SK-N-MC (cell line): ENCODE measurements around the gene GCGR.
A peak's percentile ranks its signal among the peaks of the same experiment; 100 is the strongest.

Source experiments
- DNase-seq: peaks from one replicate; pipeline ENCODE4 v3.0.0-alpha.2; 2011; ENCODE audit warnings: low read depth, low spot score
- H3K27ac ChIP-seq: fragments of 200-600 bp; sonication (generic); 2 replicates; pipeline ENCODE4 v1.5.1; 2016; ENCODE audit warnings: mixed run types
- H3K36me3 ChIP-seq: fragments of 200-600 bp; sonication (generic); 2 replicates; pipeline ENCODE4 v1.6.1; 2017; ENCODE audit warnings: antibody characterized with exemption, low read length, mixed read lengths; ENCODE audit not compliant: insufficient read depth
- H3K4me3 ChIP-seq: fragments of 200-600 bp; sonication (generic); 2 replicates; pipeline ENCODE4 v1.5.1; 2016
- H3K9ac ChIP-seq: fragments of 200-600 bp; sonication (generic); 2 replicates; pipeline ENCODE4 v1.8.0; 2017; ENCODE audit warnings: mixed run types, mixed read lengths; ENCODE audit not compliant: insufficient read length
- H3K9me3 ChIP-seq: fragments of 200-600 bp; sonication (generic); 2 replicates; pipeline ENCODE4 v1.6.1; 2017; ENCODE audit warnings: low read depth, mild to moderate bottlenecking, antibody characterized with exemption, low read length, moderate library complexity, mixed read lengths
- EZH2 ChIP-seq: fragments of 200-600 bp; sonication (generic); IDR thresholded peaks from one replicate; pipeline ENCODE4 v1.6.1; 2017; ENCODE audit warnings: antibody characterized with exemption
- FOXP2 ChIP-seq: optimal IDR thresholded peaks from 2 replicates; pipeline ENCODE3; 2011; ENCODE audit warnings: mild to moderate bottlenecking, moderate library complexity; ENCODE audit not compliant: insufficient read depth; ENCODE audit errors: extremely low read length, control extremely low read depth
- POLR2AphosphoS5 ChIP-seq: IDR thresholded peaks from 2 replicates; pipeline ENCODE4 v1.6.1; 2012; ENCODE audit warnings: mild to moderate bottlenecking, low read depth, low read length, borderline replicate concordance

GCGR gene

GRCh38 chr17:81803728-81804558 lies at the start of gene GCGR:
GCGR (plus strand) TSS chr17:81804150; CDS start chr17:81809019, 4,869 bp downstream.
- no peaks in the 10 kb centered on the region for H3K36me3 ChIP-seq
- peak within 1 kb of the TSS; percentile 47 for H3K4me3 ChIP-seq
- TF ChIP-seq EZH2 (no peak), FOXP2 (no peak), POLR2AphosphoS5 (no peak)
- H3K9me3 ChIP-seq, result no peaks in the 10 kb centered on the region
- H3K27ac ChIP-seq, result no peak within 1 kb of the TSS
- DNase-seq, result no peak
- no peak within 1 kb of the TSS for H3K9ac ChIP-seq

- no peak for TF ChIP-seq FOXP2
- no peak for TF ChIP-seq EZH2
- TF ChIP-seq POLR2AphosphoS5, result no peak
- H3K27ac ChIP-seq, result no peak overlapping the region
- no peak for DNase-seq
- no peaks in the 10 kb centered on the region for H3K9me3 ChIP-seq
- no peak overlapping the region for H3K4me3 ChIP-seq
- H3K36me3 ChIP-seq, result no peaks in the 10 kb centered on the region
- no peak overlapping the region for H3K9ac ChIP-seq
These were observed 11.0 kb upstream of the GCGR start for GRCh38 chr17:81792675-81793615.

- Histone ChIP-seq H3K36me3 (no peaks in the 10 kb centered on the region), H3K9me3 (no peaks in the 10 kb centered on the region), H3K4me3 (no peak overlapping the region), H3K9ac (no peak overlapping the region), H3K27ac (no peak overlapping the region)
- DNase-seq, result no peak
- TF ChIP-seq EZH2 (no peak), POLR2AphosphoS5 (no peak), FOXP2 (no peak)
These were observed 9.9 kb upstream of the GCGR start for GRCh38 chr17:81794074-81794476.

GRCh38 chr17:81794509-81794908 lies 9.4 kb upstream of the GCGR start:
- no peak overlapping the region for H3K9ac ChIP-seq
- no peak for DNase-seq
- TF ChIP-seq POLR2AphosphoS5, result no peak
- no peak for TF ChIP-seq FOXP2
- TF ChIP-seq EZH2, result no peak
- no peaks in the 10 kb centered on the region for H3K36me3 ChIP-seq
- H3K27ac ChIP-seq, result no peak overlapping the region
- H3K4me3 ChIP-seq, result no peak overlapping the region
- H3K9me3 ChIP-seq, result no peaks in the 10 kb centered on the region

GRCh38 chr17:81801327-81801726 lies 2.6 kb upstream of the GCGR start:
- Histone ChIP-seq H3K36me3 (no peaks in the 10 kb centered on the region), H3K9me3 (no peaks in the 10 kb centered on the region), H3K9ac (no peak overlapping the region), H3K4me3 (no peak overlapping the region), H3K27ac (no peak overlapping the region)
- DNase-seq, result no peak
- TF ChIP-seq POLR2AphosphoS5 (no peak), EZH2 (no peak), FOXP2 (no peak)

- no peak overlapping the region for H3K9ac ChIP-seq
- H3K9me3 ChIP-seq, result no peaks in the 10 kb centered on the region
- no peak overlapping the region for H3K27ac ChIP-seq
- no peak for DNase-seq
- H3K36me3 ChIP-seq, result no peaks in the 10 kb centered on the region
- TF ChIP-seq POLR2AphosphoS5 (no peak), FOXP2 (no peak), EZH2 (no peak)
- H3K4me3 ChIP-seq, result no peak overlapping the region
These were observed 1.7 kb upstream of the GCGR start for GRCh38 chr17:81802048-81802758.

- no peak overlapping the region for H3K4me3 ChIP-seq
- H3K9ac ChIP-seq, result no peak overlapping the region
- no peaks in the 10 kb centered on the region for H3K36me3 ChIP-seq
- no peaks in the 10 kb centered on the region for H3K9me3 ChIP-seq
- TF ChIP-seq POLR2AphosphoS5 (no peak), EZH2 (no peak), FOXP2 (no peak)
- no peak overlapping the region for H3K27ac ChIP-seq
- no peak for DNase-seq
These were observed 900 bp upstream of the GCGR start for GRCh38 chr17:81802856-81803643.
